HEK293T (cell line): ENCODE results near the gene GALNT18.

Experiments
- BHLHE40 ChIP-seq: fragments of 450-650 bp; IDR thresholded peaks from 2 replicates; pipeline ENCODE4 v1.6.1; 2016; ENCODE audit warnings: mild to moderate bottlenecking, moderate library complexity, borderline replicate concordance
- L3MBTL2 ChIP-seq: fragments of 450-650 bp; conservative IDR thresholded peaks from 2 replicates; pipeline ENCODE4 v1.6.1; 2016; ENCODE audit warnings: mild to moderate bottlenecking
- SP1 ChIP-seq: fragments of 450-650 bp; IDR thresholded peaks from 2 replicates; pipeline ENCODE4 v1.6.1; 2017
- SUZ12 ChIP-seq: fragments of 450-650 bp; IDR thresholded peaks from 2 replicates; pipeline ENCODE4 v1.6.1; 2016; ENCODE audit warnings: mild to moderate bottlenecking

GRCh38 chr11:11432621-11433319 is 189.0 kb downstream of the GALNT18 start:
- TF ChIP-seq BHLHE40, result no peak
- TF ChIP-seq SP1, result no peak
- TF ChIP-seq SUZ12, result no peak
- TF ChIP-seq L3MBTL2, result no peak
